ENCODE data around the gene CELF2. TPM values are rescaled to one million over a fixed set of nuclear protein-coding genes. Genes with fewer than 3 reads are reported as not detected.
"Not testable (repeated sequence)": the region's sequence is repeated elsewhere in the genome, so short reads cannot be mapped to it uniquely, and the experiment has no call there.

Gene CELF2
- polyA plus RNA-seq, 4 donors, result 9.8 to 11.3 (median 10.6) TPM

GRCh38 chr10:11335167-11335652, 317.5 kb downstream of the CELF2 start:
- no peak for DNase-seq (ENCODE audit: low read depth in 4 of 4, low spot score in 2 of 4)

- no peak for DNase-seq (ENCODE audit: low read depth in 4 of 4, low spot score in 2 of 4)
These were observed 318.3 kb downstream of the CELF2 start for GRCh38 chr10:11335881-11336430.

GRCh38 chr10:11336722-11337162, 319.1 kb downstream of the CELF2 start:
- no peak for DNase-seq (ENCODE audit: low read depth in 4 of 4, low spot score in 2 of 4)

- DNase-seq (ENCODE audit: low read depth in 4 of 4, low spot score in 2 of 4), result no peak
These were observed 319.8 kb downstream of the CELF2 start for GRCh38 chr10:11337516-11337915.

- DNase-seq (ENCODE audit: low read depth in 4 of 4, low spot score in 2 of 4), result no peak
These were observed 320.6 kb downstream of the CELF2 start for GRCh38 chr10:11338160-11338844.

GRCh38 chr10:11339013-11339412, 321.3 kb downstream of the CELF2 start:
- no peak for DNase-seq (ENCODE audit: low read depth in 4 of 4, low spot score in 2 of 4)

GRCh38 chr10:11339660-11340059, 322.0 kb downstream of the CELF2 start:
- no peak for DNase-seq (ENCODE audit: low read depth in 4 of 4, low spot score in 2 of 4)

GRCh38 chr10:11341283-11341960, 323.8 kb downstream of the CELF2 start:
- no peak for DNase-seq (ENCODE audit: low read depth in 4 of 4, low spot score in 2 of 4)

- DNase-seq (ENCODE audit: low read depth in 4 of 4, low spot score in 2 of 4), result no peak
These were observed 326.4 kb downstream of the CELF2 start for GRCh38 chr10:11344081-11344480.

- DNase-seq (ENCODE audit: low read depth in 4 of 4, low spot score in 2 of 4), result no peak
These were observed 326.9 kb downstream of the CELF2 start for GRCh38 chr10:11344550-11344949.

GRCh38 chr10:11345224-11346054, 327.8 kb downstream of the CELF2 start:
- DNase-seq (ENCODE audit: low read depth in 4 of 4, low spot score in 2 of 4), result no peak

- DNase-seq (ENCODE audit: low read depth in 4 of 4, low spot score in 2 of 4), result not testable (repeated sequence)
These were observed 329.9 kb downstream of the CELF2 start for GRCh38 chr10:11347580-11347979.

- DNase-seq (ENCODE audit: low read depth in 4 of 4, low spot score in 2 of 4), result no peak
These were observed 334.1 kb downstream of the CELF2 start for GRCh38 chr10:11351801-11352200.

- no peak for DNase-seq (ENCODE audit: low read depth in 4 of 4, low spot score in 2 of 4)
These were observed 335.6 kb downstream of the CELF2 start for GRCh38 chr10:11353006-11353896.

GRCh38 chr10:11354823-11355222, 337.2 kb downstream of the CELF2 start:
- no peak for DNase-seq (ENCODE audit: low read depth in 4 of 4, low spot score in 2 of 4)

GRCh38 chr10:11355592-11355991, 337.9 kb downstream of the CELF2 start:
- no peak for DNase-seq (ENCODE audit: low read depth in 4 of 4, low spot score in 2 of 4)

- no peak for DNase-seq (ENCODE audit: low read depth in 4 of 4, low spot score in 2 of 4)
These were observed 339.8 kb downstream of the CELF2 start for GRCh38 chr10:11357439-11357838.

GRCh38 chr10:11358011-11358410, 340.3 kb downstream of the CELF2 start:
- DNase-seq (ENCODE audit: low read depth in 4 of 4, low spot score in 2 of 4), result no peak

GRCh38 chr10:11358923-11359575, 341.4 kb downstream of the CELF2 start:
- DNase-seq (ENCODE audit: low read depth in 4 of 4, low spot score in 2 of 4), result no peak
